ENCODE data around the gene CUL4B.
"Not testable (repeated sequence)": the region's sequence is repeated elsewhere in the genome, so short reads cannot be mapped to it uniquely, and the experiment has no call there.

CUL4B gene

DNA sequence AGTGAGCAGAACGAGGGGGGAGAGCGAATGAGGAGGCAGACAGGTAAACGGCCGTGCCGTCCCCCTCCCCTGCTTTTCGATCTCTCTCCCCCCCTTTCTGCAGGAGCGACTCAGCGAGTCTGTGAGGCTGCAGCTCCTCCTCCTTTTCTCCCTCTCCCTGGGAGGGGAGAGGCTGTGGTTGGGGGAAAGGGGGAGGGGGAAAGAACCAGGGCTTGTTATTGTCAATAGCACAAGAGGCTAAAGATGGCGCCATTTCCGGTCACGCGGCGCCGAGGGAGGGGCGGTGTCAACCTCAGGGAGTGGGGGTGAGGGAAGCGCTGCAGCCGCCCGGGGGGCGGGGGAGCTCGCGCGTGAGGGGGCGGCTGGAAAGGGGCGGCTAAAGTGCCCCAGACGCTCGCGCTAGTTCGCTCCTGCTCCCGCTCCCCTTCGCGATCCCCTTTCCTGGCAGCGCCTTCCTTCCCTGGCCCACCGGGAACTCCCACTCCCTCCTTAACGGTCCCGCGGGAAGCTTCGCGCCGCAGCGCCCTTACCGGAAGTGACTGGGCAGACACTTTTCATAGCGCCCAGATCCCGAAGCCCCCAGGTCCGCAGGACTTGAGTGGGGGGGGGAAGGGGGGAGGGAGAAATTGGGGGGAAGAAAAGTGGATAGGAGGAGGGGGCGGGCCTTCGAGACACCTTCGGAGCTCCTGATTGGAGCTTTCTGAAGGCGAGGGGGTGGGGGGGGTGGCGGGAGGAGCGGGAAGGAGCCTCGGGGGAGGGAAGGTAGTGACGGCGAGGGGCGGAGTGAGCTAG, at the start of gene CUL4B:
Gene CUL4B (minus strand): TSS at position 121 of the 792 bp plus-strand sequence. CDS start 324 bp downstream, outside the sequence.
- DNase-seq (ENCODE audit: low read depth in 1 of 2, low spot score in 1 of 2): peak; percentile 69 to 85

DNA sequence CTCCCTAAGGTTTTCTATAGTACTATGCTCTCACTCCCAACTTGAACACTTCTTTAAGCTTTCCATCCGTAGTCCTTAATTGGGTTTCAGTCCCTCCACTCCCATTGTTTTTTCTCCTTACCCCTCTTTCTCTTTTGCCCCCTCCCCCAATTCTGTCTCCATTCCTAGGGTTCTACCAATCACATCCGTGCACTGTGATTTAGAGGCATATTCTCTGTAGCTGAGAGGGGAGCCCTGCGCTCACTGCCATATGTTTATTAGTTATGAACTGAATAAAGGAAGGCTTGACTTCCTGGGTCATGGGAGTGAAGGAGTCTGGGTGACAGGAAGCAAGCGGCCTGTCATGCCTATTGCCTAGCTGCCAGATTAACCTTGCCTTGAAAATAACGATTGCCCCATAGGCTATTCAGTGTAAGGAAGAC, 43.6 kb upstream of the CUL4B start:
- peak in 1 of 2 donors; percentile 15 for DNase-seq (ENCODE audit: low read depth in 1 of 2, low spot score in 1 of 2)

DNA sequence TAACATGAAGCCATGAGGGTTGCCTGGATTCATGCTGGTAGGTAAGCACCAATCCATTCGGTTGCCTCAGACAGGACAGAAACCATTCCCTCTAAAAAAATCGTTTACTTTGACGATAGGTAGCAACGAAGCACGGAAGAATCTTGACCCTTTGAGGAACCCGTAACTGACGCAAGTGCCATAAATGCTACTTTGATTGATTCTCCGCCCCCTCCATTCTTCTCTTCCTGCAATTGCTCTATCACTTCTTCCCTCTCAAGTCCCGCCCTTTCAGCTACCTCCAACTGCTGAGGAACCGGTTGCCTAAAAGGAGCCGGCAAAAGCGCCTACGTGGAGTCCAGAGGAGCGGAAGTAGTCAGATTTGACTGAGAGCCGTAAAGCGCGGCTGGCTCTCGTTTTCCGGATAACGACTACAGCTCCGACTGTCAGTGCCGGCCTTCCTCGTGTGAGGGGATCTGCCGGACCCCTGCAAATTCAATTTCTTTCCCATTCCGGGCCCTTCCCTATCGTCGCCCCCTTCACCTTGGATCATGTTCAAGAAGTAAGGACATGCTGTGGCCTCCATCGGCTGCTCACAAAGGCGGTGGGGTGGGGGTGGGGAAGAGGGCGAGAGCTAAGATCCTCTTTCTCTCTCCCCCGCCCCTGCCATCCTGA, 43.1 kb upstream of the CUL4B start, which contains the start of gene MCTS1:
Gene MCTS1 (plus strand): TSS at position 395 of the 654 bp plus-strand sequence. CDS start 136 bp downstream, at position 531.
- DNase-seq (ENCODE audit: low read depth in 1 of 2, low spot score in 1 of 2): peak; percentile 33 to 71

DNA sequence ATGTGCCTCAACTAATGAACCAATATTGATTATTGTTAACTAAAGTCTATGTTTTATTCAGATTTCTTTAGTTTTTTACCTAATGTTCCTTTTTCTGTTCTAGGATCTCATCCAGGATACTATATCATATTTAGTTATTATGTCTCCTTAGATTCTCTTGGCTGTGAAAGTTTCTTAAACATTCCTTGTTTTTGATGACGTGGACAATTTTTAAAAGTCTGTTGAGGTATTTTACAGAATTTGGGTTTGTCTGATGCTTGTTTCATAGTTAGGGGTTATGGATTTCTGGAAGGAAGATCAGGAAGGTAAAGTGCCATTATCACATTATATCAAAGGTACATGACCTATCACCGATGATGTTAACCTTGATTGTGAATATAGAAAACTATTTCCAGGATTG, 24.9 kb upstream of the CUL4B start:
- DNase-seq (ENCODE audit: low read depth in 1 of 2, low spot score in 1 of 2): no peak

DNA sequence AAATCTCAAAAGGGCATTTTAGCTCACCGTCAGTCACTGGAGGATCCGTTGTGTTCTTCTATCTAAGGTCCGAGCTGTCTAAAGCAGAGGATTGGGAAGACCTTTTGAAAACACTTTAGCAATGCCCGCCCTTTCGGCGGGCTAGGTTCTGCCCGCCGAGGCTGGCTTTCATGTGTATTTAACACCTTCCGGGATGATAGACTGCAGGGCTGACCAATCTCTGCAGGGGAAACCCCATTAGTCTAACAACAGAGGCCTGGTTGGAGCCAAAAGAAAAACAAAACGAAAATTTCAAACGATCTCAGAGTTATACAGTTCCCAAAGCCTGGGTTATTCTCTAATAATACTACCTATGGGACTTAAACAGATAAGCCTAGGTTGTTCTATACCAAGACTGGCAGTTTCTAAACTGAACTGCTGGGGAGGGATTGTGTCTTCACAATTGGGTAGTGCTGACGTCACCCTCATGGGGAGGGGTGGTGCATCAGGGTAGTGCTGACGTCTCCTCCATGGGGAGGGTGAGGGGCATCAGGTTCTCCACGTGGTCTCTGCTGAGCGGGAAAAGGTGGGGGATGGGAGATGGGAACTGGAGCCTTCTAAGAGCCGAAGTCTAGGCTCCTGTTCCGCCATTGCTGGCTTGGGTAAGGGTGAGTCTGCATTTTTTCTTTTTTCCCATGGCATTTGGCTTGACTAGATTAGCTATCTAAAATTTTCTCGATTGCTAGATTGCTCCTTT, 14.8 kb upstream of the CUL4B start:
- no peak for DNase-seq (ENCODE audit: low read depth in 1 of 2, low spot score in 1 of 2)

DNA sequence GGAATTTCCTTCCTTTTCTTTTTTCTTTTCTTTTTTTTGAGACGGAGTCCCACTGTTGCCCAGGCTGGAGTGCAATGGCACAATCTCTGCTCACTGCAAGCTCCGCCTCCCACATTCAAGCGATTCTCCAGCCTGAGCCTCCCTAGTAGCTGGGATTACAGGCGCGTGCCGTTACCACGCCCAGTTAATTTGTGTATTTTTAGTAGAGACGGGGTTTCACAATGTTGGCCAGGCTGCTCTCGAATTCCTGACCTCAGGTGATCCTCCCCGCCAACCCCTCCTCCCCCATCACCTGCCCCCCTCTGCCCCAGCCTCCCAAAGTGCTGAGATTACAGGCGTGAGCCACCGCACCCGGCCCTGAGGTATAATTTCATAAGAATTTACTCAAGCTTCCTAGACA, 13.0 kb upstream of the CUL4B start:
- DNase-seq (ENCODE audit: low read depth in 1 of 2, low spot score in 1 of 2): not testable (repeated sequence)

DNA sequence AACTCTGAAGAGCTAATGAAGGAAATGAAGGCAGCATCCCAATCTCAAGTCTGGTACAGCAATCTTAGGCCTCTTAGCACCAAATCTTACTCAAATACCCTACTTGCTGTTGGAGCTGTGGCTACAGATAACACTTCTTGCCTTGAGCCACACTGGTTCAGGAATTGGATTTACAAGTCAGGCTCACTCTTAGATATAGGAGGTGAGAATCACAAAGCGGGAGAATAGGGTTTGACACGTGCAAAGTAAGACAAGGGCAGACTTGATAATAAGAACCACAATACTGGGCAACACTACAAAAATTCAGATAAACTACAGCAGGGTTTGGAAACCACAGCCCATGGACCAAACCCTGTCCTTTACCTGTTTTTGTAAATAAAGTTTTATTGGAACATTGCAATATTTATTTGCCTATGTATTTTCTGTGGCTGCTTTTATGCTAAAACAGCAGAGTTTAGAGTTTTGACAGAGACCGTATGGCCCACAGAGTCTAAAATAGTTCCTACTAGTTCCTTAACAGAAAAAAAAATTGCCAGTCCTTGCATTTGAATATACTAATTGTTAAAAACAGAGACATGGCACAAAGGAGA, 9.3 kb upstream of the CUL4B start:
- no peak for DNase-seq (ENCODE audit: low read depth in 1 of 2, low spot score in 1 of 2)

DNA sequence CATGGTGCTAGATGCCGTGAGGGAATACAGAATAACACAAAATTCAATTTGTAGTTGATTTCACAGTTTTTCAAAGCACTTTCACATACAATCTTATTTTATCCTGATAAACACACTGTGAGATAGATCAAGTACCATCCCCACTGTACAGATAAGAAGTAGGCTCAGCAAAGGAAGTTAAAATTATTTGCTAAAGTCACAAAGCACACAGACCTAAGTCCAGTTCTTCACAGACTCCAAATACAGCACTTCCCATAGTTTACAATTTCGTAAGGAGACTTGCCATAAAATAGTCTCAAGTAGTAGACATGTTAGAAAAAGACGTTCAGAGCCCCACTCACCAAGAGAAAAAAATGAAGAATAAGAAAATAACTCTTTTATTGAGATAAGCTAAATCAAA, 7.8 kb upstream of the CUL4B start:
- no peak for DNase-seq (ENCODE audit: low read depth in 1 of 2, low spot score in 1 of 2)

DNA sequence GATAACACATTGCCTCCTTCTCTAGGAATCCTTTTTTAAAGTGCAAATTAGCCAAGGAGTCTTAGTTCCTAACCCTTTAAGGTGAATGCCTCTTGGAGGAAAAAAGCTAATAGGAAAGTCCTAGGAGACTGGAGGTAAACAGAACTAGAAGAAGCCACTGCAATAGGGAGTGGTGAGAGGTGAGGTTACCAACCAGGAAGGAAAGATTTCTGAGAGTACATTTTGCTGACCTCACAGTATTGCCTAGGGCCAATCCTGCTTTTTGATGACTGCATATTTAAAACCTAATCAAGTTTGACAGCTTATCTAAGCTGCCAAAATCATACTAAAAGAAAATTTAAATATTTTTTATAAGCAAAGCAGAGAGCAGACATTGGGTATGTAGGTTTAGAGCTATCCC, 7.3 kb upstream of the CUL4B start:
- DNase-seq (ENCODE audit: low read depth in 1 of 2, low spot score in 1 of 2): no peak

DNA sequence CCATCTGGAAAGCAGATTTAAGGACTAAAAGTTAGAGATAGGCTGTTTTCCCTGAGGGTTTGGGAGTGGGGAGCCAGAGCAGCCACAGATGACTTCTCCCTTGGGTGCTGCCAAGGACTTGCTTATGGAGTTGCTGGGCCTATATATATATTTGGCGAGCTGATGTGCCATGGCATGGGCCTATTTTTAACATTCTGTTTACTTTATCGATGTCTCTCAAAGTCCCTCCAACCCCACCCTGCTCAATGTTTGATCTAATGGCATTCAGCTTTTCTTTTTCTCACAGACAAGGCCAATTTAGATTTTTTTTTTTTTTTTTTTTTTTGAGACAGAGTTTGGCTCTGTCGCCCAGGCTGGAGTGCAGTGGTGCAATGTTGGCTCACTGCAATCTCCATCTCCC, 6.1 kb upstream of the CUL4B start:
- no peak for DNase-seq (ENCODE audit: low read depth in 1 of 2, low spot score in 1 of 2)

DNA sequence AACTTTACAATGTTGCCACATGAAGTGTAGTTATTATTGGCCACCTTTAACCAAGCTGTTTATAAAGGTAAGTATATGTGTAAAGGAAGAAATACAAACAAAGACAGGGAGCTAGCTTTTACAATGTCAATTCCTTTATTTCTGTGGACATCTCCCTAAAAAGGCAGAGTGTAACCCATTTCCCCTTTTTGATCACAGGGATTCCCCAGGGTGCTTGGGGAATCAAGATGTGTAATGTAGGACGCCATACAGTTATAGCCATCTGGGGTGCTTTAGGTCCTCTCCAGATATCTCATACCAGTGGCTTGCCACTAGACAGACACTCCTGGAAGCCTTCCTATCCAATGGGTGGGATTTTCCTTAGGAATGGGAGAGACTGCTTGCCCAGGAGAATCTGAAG, 4.2 kb upstream of the CUL4B start:
- DNase-seq (ENCODE audit: low read depth in 1 of 2, low spot score in 1 of 2): no peak

DNA sequence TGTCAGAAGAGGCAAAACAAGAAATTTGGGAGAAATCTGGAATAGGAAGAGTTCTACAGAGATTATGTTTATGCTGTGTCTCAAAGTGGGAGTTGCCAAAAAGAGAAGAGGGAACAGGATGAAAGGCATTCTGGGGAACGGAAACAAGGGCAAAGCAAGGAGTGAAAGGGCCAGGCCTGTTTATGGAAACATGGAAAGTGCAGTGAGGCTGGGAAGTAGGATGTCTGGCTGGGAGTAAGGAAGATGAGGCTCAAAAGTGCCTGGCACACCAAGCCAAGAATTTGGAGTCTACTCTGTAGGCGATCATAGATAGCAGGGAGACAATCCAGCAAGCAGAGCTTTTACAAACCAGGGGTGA, 1.8 kb upstream of the CUL4B start:
- DNase-seq (ENCODE audit: low read depth in 1 of 2, low spot score in 1 of 2): no peak

DNA sequence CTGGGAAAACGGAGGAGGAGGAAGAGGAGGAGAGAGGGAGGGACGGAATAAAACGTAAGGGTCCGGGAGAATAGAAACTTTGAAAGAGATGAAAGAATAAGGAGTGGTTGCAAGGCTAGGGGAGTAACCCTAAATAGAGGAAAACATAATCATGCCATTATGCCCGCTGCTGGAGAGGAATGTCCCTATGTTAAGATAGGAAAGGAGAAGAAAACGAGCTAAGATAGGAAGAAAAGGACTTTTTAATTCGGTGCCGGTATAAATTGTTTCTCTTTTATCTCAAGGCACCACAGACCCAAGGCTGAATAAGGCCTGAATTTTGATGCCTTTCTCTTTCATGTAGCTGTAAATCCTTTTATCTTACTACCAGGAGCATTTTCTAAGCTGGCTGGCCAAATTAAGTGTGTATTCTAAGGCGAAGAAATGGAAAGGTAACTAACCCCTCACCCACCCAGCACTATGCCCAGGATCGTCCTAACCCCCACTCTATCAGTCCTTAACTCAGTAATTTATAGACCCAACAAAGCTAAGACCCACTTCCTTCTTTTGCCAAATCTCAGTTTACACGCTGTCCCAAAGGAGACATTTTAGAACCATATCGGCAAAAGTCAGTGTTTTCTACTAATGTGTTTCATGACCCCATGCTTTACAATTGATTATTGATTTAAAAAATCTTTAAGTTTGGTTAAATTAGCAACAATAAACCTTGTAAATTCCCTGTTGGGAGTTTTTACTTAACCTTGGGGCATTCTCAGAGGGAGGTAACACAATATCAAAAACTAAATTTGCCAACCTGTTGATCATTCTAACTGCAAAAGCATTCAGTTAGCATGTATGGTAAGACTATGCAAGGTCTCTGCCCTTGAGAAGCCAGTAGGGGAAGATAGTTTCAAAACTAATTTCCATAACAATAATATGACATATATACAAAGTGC, 1.1 kb upstream of the CUL4B start:
- DNase-seq (ENCODE audit: low read depth in 1 of 2, low spot score in 1 of 2): no peak

DNA sequence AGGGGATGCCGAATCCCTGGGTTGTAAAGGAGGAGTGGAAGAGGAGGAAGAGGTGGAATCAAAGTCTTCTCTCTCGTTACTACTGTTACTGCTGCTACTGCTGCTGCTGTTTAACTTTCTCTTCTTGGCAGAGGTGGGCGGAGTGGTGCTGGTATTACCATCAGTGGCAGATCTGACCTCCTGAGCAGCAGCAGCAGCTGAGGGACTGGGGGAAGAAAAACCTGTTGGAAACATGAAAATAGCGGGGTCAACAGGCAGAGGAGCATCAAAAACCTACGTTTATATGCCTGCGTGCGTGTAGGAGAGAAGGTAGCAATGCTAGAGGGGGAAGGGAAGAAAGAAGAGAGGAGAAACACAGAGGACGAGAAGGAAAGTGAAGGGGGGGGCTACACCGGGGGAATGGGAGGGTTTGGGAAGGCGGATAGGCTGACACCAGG, 339 bp downstream of the CUL4B start:
- DNase-seq (ENCODE audit: low read depth in 1 of 2, low spot score in 1 of 2): peak in 1 of 2 donors; percentile 11

DNA sequence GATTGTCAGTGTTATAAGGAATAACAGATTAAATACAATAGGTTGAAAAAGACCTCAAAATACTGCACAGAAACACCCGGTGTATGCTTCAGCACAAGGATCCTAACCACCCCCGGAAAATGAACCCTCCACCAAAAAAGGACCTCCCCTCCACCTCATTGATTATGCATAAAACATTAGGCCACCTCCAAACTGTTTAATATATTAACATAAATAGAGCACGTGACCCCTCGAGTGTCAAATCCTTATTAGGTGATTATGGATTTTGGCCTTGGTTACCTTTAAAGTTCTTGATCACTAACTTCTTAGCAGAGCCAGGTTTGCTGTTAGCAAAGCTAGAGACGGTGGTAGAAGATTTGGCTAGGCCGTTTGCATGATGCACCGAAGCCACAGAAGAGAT, 958 bp downstream of the CUL4B start:
- DNase-seq (ENCODE audit: low read depth in 1 of 2, low spot score in 1 of 2): no peak

DNA sequence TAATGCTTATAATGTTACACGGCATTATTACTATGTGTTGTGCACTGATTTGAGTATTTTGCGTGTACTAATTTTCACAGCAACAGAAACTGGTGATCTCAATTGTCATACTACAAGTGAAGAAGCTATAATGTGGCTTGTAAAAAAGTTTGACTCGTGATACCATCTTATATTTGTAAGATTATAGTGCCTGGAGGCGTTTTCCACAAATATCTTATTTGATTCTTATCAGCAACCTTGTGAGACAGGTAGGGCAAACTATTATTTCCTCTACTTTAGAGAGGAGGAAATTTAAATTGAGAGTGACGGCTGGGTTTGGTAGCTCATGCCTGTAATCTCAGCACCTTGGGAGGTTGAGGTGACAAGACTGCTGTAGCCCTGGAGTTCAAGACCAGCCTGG, 4.5 kb downstream of the CUL4B start:
- no peak for DNase-seq (ENCODE audit: low read depth in 1 of 2, low spot score in 1 of 2)

DNA sequence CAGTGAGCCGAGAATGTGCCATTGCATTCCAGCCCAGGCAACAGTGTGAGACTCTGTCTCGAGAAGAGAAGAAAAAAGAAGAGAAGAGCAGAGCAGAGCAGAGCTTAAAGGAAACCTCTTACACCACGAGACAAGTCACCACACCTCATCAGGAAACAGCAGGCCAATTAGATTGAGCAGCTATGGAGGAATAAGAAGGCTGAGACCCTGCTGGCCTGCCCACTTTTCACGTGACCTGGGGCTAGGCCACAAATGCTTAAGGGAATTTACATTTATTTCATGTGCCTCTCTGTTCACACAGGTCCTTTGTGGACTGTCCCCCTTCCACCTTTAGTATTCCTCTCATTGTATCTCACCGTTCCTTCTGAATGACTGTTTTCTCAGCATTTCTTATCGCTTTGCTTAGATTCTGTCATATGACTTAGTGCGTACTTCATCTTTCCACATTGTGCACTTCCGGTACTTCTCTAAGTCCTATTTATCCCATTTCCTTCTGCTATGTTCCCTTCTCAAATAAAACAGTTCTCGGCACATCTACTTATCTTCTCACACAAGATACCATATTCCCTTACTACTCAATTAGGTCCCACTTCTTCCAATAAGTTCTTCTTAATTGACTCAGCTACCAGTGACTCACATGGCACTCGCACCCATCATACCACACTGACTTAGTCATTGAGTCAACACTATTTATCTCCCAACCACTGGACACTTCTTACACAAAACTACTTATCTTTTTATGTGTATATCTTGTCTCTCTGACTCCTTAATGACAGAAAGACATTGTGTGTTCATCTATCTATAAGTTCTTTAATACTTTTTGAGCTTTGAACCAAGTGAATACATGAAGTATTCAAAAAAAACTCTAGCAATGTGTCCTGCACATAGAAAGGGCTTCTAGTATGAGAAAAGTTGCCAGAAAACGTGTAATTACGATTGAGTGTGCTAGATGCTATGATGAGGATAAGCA, 11.0 kb downstream of the CUL4B start:
- no peak for DNase-seq (ENCODE audit: low read depth in 1 of 2, low spot score in 1 of 2)

DNA sequence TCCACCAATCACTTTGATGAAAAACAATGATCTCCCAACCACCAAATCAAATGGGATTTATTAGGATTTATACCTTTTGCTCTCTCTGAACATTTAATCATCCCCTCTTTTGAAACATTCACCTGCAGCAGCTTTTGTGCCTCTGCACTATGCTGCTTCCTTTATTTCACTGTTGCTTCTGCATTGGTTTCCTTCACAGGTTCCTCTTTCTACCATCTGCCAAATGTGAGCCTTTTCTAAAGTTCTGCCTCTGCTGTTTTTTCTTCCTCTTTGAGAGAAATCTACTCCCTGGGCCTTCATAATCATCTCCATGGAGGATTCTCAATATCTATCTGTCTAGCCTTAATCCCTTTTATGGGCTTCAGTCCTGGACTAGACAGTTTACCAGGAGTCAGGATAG, 24.7 kb downstream of the CUL4B start:
- DNase-seq (ENCODE audit: low read depth in 1 of 2, low spot score in 1 of 2): no peak
